Measurements from ENCODE around the gene GMPS.

Gene GMPS

DNA sequence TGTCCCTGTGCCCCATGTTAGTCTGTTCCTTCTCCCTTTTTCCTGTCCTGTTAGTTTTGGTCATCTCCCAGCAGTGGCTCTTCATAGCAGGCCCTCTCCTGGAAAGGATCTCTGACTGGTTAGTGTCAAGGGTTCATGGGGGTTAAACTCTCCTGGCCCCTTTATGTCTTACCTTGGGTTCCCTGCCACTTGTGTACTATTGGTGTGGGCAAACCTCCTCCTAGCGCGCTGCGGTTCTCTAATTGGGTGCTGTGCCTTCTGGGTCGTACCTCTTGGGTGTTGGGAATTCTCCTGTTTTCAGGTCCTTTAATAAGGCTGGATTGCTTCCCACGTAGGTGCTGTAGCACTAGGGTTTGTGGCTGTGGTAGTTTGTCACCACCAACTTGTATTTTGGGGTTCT lies 18.8 kb downstream of the GMPS start:
- Histone ChIP-seq H2BK5ac (ENCODE audit: low read length) (no peak overlapping the region), H3K4ac (ENCODE audit: low read depth, low read length) (no peak overlapping the region), H2AK5ac (ENCODE audit: low read length) (no peak overlapping the region), H3K4me1 (ENCODE audit: control insufficient read depth, low read depth, low read length) (no peaks in the 10 kb centered on the region), H3K23ac (ENCODE audit: low read length) (no peak overlapping the region), H3K27me3 (ENCODE audit: insufficient read depth, low read length, poor library complexity) (no peaks in the 10 kb centered on the region), H3K9ac (ENCODE audit: low read length) (no peak overlapping the region), H3K4me3 (ENCODE audit: low read length) (no peak overlapping the region), H3K27ac (ENCODE audit: low read depth, low read length) (no peak overlapping the region), H3K56ac (ENCODE audit: low read length) (peak overlapping the region; percentile 56), H3K36me3 (ENCODE audit: control insufficient read depth, insufficient read depth, low read length) (no peaks in the 10 kb centered on the region), H4K8ac (ENCODE audit: low read depth, low read length) (no peak overlapping the region), H3K4me2 (ENCODE audit: low read length) (no peak overlapping the region), H3K79me2 (ENCODE audit: control insufficient read depth, insufficient read depth, low read length) (peaks cover 48% of the 10 kb centered on the region), H2BK15ac (replicated peaks; ENCODE audit: low read depth) (no peak overlapping the region), H3K79me1 (ENCODE audit: low read length) (peaks cover 11% of the 10 kb centered on the region), H2BK120ac (ENCODE audit: low read depth, low read length) (no peak overlapping the region), H4K5ac (ENCODE audit: low read length) (no peak overlapping the region), H3K18ac (ENCODE audit: low read length) (no peak overlapping the region)
- WGBS (ENCODE audit: extremely low coverage, insufficient coverage, low lambda C conversion rate), result no CpG with 5 or more reads among the region's 5 CpGs
- DNase-seq, result no peak

- Histone ChIP-seq H3K79me2 (ENCODE audit: control insufficient read depth, insufficient read depth, low read length) (peaks cover 42% of the 10 kb centered on the region), H3K4me1 (ENCODE audit: control insufficient read depth, low read depth, low read length) (no peaks in the 10 kb centered on the region), H2AK5ac (ENCODE audit: low read length) (no peak overlapping the region), H3K4me2 (ENCODE audit: low read length) (no peak overlapping the region), H3K4me3 (ENCODE audit: low read length) (no peak overlapping the region), H2BK120ac (ENCODE audit: low read depth, low read length) (no peak overlapping the region), H2BK5ac (ENCODE audit: low read length) (no peak overlapping the region), H3K9ac (ENCODE audit: low read length) (no peak overlapping the region), H3K27me3 (ENCODE audit: insufficient read depth, low read length, poor library complexity) (no peaks in the 10 kb centered on the region), H3K18ac (ENCODE audit: low read length) (no peak overlapping the region), H3K36me3 (ENCODE audit: control insufficient read depth, insufficient read depth, low read length) (no peaks in the 10 kb centered on the region), H4K8ac (ENCODE audit: low read depth, low read length) (no peak overlapping the region), H3K23ac (ENCODE audit: low read length) (no peak overlapping the region), H4K5ac (ENCODE audit: low read length) (no peak overlapping the region), H3K27ac (ENCODE audit: low read depth, low read length) (no peak overlapping the region), H3K4ac (ENCODE audit: low read depth, low read length) (no peak overlapping the region), H2BK15ac (replicated peaks; ENCODE audit: low read depth) (no peak overlapping the region), H3K79me1 (ENCODE audit: low read length) (peaks cover 11% of the 10 kb centered on the region), H3K56ac (ENCODE audit: low read length) (no peak overlapping the region)
- WGBS (ENCODE audit: extremely low coverage, insufficient coverage, low lambda C conversion rate), result no CpG with 5 or more reads among the region's 1 CpG
- no peak for DNase-seq
Measured at GRCh38 chr3:155889952-155890351, 19.5 kb downstream of the GMPS start.

DNA sequence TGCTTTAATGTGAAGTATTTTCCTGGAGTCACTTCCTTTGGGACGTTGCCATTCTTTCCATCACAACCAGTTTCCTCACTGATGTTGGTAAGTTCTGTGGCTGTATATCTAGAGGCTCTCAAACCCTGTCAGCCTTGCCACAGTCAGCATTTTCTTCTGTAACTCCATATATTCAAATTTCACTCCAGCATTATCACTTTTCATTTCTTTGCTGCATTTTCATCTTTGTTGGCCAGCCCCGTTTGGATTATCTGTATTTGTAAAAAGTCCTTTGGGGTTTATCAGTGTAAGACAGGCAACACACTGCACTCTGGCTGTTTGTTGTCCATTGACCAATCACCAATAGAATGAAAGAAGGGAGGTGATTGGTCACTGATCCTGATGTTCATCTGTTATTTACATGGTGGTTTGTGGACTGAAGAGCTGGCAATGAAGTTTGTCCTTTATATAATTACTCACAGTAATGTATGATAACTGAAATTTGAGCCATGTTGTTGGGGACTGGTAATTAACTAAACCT lies 20.3 kb downstream of the GMPS start:
- no peak for DNase-seq
- Histone ChIP-seq H3K9ac (ENCODE audit: low read length) (no peak overlapping the region), H3K4me3 (ENCODE audit: low read length) (no peak overlapping the region), H3K27ac (ENCODE audit: low read depth, low read length) (no peak overlapping the region), H2BK15ac (replicated peaks; ENCODE audit: low read depth) (no peak overlapping the region), H2BK120ac (ENCODE audit: low read depth, low read length) (no peak overlapping the region), H3K4me2 (ENCODE audit: low read length) (no peak overlapping the region), H4K5ac (ENCODE audit: low read length) (no peak overlapping the region), H3K4ac (ENCODE audit: low read depth, low read length) (no peak overlapping the region), H3K79me1 (ENCODE audit: low read length) (peaks cover 10% of the 10 kb centered on the region), H3K36me3 (ENCODE audit: control insufficient read depth, insufficient read depth, low read length) (no peaks in the 10 kb centered on the region), H3K4me1 (ENCODE audit: control insufficient read depth, low read depth, low read length) (no peaks in the 10 kb centered on the region), H3K79me2 (ENCODE audit: control insufficient read depth, insufficient read depth, low read length) (peaks cover 40% of the 10 kb centered on the region), H3K56ac (ENCODE audit: low read length) (no peak overlapping the region), H3K18ac (ENCODE audit: low read length) (no peak overlapping the region), H2AK5ac (ENCODE audit: low read length) (no peak overlapping the region), H3K23ac (ENCODE audit: low read length) (no peak overlapping the region), H2BK5ac (ENCODE audit: low read length) (no peak overlapping the region), H4K8ac (ENCODE audit: low read depth, low read length) (no peak overlapping the region), H3K27me3 (ENCODE audit: insufficient read depth, low read length, poor library complexity) (no peaks in the 10 kb centered on the region)
- no CpG with 5 or more reads among the region's 2 CpGs for WGBS (ENCODE audit: extremely low coverage, insufficient coverage, low lambda C conversion rate)

DNA sequence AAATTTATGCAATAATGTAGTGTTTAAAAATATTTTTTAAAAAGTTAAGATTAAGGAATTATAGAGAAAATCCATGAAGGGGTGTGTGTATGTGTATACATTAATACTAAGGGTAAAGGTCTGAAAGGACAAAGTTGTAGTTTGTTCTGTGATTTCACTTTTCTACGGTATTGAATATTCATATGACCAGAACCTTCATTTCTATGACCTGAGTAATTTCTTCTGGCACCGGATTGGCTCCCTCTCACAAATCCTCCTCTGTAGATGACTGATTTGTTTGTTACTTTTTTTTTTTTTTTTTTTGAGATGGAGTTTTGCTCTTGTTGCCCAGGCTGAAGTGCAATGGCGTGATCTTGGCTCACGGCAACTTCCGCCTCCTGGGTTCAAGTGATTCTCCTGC lies 20.9 kb downstream of the GMPS start:
- peaks cover 35% of the 10 kb centered on the region for H3K79me2 ChIP-seq (ENCODE audit: control insufficient read depth, insufficient read depth, low read length)
- H3K23ac ChIP-seq (ENCODE audit: low read length), result no peak overlapping the region
- H2BK15ac ChIP-seq (replicated peaks; ENCODE audit: low read depth), result no peak overlapping the region
- no peak overlapping the region for H2AK5ac ChIP-seq (ENCODE audit: low read length)
- no peak overlapping the region for H4K5ac ChIP-seq (ENCODE audit: low read length)
- no peaks in the 10 kb centered on the region for H3K36me3 ChIP-seq (ENCODE audit: control insufficient read depth, insufficient read depth, low read length)
- WGBS (ENCODE audit: extremely low coverage, insufficient coverage, low lambda C conversion rate), result no CpG with 5 or more reads among the region's 5 CpGs
- no peak overlapping the region for H4K8ac ChIP-seq (ENCODE audit: low read depth, low read length)
- no peak overlapping the region for H3K27ac ChIP-seq (ENCODE audit: low read depth, low read length)
- H2BK120ac ChIP-seq (ENCODE audit: low read depth, low read length), result no peak overlapping the region
- no peak overlapping the region for H3K9ac ChIP-seq (ENCODE audit: low read length)
- no peak overlapping the region for H2BK5ac ChIP-seq (ENCODE audit: low read length)
- no peak overlapping the region for H3K4me2 ChIP-seq (ENCODE audit: low read length)
- no peak overlapping the region for H3K18ac ChIP-seq (ENCODE audit: low read length)
- no peak overlapping the region for H3K56ac ChIP-seq (ENCODE audit: low read length)
- no peak for DNase-seq
- H3K4me3 ChIP-seq (ENCODE audit: low read length), result no peak overlapping the region
- H3K27me3 ChIP-seq (ENCODE audit: insufficient read depth, low read length, poor library complexity), result no peaks in the 10 kb centered on the region
- no peak overlapping the region for H3K4ac ChIP-seq (ENCODE audit: low read depth, low read length)
- H3K4me1 ChIP-seq (ENCODE audit: control insufficient read depth, low read depth, low read length), result no peaks in the 10 kb centered on the region
- H3K79me1 ChIP-seq (ENCODE audit: low read length), result peaks cover 10% of the 10 kb centered on the region

GRCh38 chr3:155895379-155895900 lies 25.0 kb downstream of the GMPS start:
- Histone ChIP-seq H3K4me2 (ENCODE audit: low read length) (no peak overlapping the region), H3K18ac (ENCODE audit: low read length) (no peak overlapping the region), H3K27ac (ENCODE audit: low read depth, low read length) (no peak overlapping the region), H3K79me2 (ENCODE audit: control insufficient read depth, insufficient read depth, low read length) (peaks cover 11% of the 10 kb centered on the region), H3K79me1 (ENCODE audit: low read length) (peaks cover 6% of the 10 kb centered on the region), H3K36me3 (ENCODE audit: control insufficient read depth, insufficient read depth, low read length) (no peaks in the 10 kb centered on the region), H4K5ac (ENCODE audit: low read length) (no peak overlapping the region), H2BK5ac (ENCODE audit: low read length) (no peak overlapping the region), H2BK120ac (ENCODE audit: low read depth, low read length) (no peak overlapping the region), H4K8ac (ENCODE audit: low read depth, low read length) (no peak overlapping the region), H3K4ac (ENCODE audit: low read depth, low read length) (no peak overlapping the region), H3K9ac (ENCODE audit: low read length) (no peak overlapping the region), H3K56ac (ENCODE audit: low read length) (no peak overlapping the region), H3K4me3 (ENCODE audit: low read length) (no peak overlapping the region), H2BK15ac (replicated peaks; ENCODE audit: low read depth) (no peak overlapping the region), H3K4me1 (ENCODE audit: control insufficient read depth, low read depth, low read length) (no peaks in the 10 kb centered on the region), H2AK5ac (ENCODE audit: low read length) (no peak overlapping the region), H3K27me3 (ENCODE audit: insufficient read depth, low read length, poor library complexity) (no peaks in the 10 kb centered on the region), H3K23ac (ENCODE audit: low read length) (no peak overlapping the region)
- WGBS (ENCODE audit: extremely low coverage, insufficient coverage, low lambda C conversion rate), result no CpG with 5 or more reads among the region's 7 CpGs
- no peak for DNase-seq

DNA sequence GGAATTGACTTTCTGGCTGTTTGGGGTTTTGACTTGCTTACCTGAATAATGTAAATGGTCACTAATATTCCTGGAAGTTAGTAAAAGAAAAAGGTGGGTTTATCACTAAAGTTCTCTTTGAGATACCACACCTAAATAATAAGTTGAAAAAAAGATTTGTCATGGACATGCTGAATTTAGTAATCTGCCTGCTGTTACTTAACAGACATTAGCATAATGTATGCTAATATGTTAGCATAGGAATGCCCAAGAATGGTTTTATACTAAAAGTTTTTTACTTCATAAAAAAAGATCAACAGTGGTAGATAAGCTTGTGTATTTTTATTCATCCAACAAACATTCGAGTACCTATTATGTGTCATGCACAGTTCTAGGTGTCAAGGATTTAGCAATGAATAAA lies 36.5 kb downstream of the GMPS start:
- no CpG with 5 or more reads among the region's 1 CpG for WGBS (ENCODE audit: extremely low coverage, insufficient coverage, low lambda C conversion rate)
- Histone ChIP-seq H3K4ac (ENCODE audit: low read depth, low read length) (no peak overlapping the region), H2BK15ac (replicated peaks; ENCODE audit: low read depth) (no peak overlapping the region), H3K18ac (ENCODE audit: low read length) (no peak overlapping the region), H3K36me3 (ENCODE audit: control insufficient read depth, insufficient read depth, low read length) (no peaks in the 10 kb centered on the region), H4K5ac (ENCODE audit: low read length) (no peak overlapping the region), H3K4me1 (ENCODE audit: control insufficient read depth, low read depth, low read length) (no peaks in the 10 kb centered on the region), H3K4me3 (ENCODE audit: low read length) (no peak overlapping the region), H2BK120ac (ENCODE audit: low read depth, low read length) (no peak overlapping the region), H2AK5ac (ENCODE audit: low read length) (no peak overlapping the region), H3K79me2 (ENCODE audit: control insufficient read depth, insufficient read depth, low read length) (no peaks in the 10 kb centered on the region), H3K79me1 (ENCODE audit: low read length) (no peaks in the 10 kb centered on the region), H3K23ac (ENCODE audit: low read length) (no peak overlapping the region), H3K4me2 (ENCODE audit: low read length) (no peak overlapping the region), H3K9ac (ENCODE audit: low read length) (no peak overlapping the region), H4K8ac (ENCODE audit: low read depth, low read length) (no peak overlapping the region), H3K27me3 (ENCODE audit: insufficient read depth, low read length, poor library complexity) (no peaks in the 10 kb centered on the region), H2BK5ac (ENCODE audit: low read length) (no peak overlapping the region), H3K27ac (ENCODE audit: low read depth, low read length) (no peak overlapping the region), H3K56ac (ENCODE audit: low read length) (no peak overlapping the region)
- DNase-seq, result no peak

Data from mesendoderm (in vitro differentiated cells).